Cerebellar nuclear complex (tissue), 1 donor: ENCODE results near the gene ZBED1.
"Not testable (repeated sequence)": the region's sequence is repeated elsewhere in the genome, so short reads cannot be mapped to it uniquely, and the experiment has no call there.

ENCODE experiments used
- DNase-seq, 2 experiments: peaks; one replicate each; lab custom pipeline; 2025; lab: John Stamatoyannopoulos, UW

ZBED1 gene

DNA sequence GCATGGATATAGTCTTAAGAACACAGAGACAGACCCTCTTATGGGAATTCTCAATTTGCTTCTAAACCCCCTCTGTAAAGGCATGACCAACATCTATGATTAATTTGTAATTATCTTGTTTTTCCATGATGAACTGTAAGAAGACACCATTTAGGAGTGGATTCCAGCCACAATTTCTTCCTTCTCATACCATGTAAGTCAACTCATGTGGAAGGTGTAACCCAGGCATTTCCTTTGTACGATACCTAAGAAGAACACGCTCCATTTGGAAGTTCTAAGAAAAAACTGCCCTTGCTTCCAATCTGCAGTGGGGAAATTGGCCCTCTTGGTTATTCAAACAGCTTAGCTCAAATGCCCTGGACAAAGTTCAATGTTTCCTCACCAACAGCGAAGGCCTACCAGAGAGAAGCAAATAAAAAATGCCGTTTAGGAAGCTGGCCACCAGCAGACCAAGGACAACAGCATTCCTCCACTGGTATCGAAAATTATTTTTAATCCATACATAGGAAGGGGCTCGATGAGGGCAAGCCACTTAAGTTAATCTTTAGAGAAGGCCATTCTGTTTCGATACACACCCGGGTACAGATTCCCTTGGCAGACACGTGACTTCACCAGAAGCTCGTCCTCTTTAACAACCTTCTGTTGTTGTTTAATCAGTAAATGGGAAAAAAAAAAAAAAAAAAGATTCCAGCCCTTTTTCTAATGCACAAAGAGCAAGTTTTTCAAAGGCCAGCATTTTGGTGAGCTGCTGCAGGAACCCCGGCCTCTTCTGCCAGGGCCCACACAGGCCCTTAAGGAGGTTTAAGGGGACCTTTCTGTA lies 2.6 kb downstream of the ZBED1 start:
- DNase-seq, result no peak

DNA sequence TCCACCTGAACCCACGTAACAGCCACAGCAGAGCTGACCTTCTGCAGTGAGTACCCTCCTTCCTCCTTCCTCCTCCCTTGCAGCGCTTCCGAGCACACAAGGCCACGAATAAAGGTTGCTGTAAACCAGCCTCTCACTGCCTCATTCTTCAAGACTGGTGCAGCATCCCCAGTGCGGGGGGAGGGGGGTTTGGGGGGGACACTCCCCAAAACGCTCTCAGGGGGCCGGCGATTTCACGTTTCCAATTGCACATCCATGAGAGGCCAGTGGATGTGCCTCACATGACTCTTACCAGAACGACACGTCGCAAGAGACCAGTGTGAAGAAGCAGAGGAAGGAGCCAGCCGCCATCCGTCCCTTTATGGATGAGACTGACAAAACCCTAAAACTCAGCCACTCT lies 5.2 kb downstream of the ZBED1 start:
- no peak for DNase-seq

DNA sequence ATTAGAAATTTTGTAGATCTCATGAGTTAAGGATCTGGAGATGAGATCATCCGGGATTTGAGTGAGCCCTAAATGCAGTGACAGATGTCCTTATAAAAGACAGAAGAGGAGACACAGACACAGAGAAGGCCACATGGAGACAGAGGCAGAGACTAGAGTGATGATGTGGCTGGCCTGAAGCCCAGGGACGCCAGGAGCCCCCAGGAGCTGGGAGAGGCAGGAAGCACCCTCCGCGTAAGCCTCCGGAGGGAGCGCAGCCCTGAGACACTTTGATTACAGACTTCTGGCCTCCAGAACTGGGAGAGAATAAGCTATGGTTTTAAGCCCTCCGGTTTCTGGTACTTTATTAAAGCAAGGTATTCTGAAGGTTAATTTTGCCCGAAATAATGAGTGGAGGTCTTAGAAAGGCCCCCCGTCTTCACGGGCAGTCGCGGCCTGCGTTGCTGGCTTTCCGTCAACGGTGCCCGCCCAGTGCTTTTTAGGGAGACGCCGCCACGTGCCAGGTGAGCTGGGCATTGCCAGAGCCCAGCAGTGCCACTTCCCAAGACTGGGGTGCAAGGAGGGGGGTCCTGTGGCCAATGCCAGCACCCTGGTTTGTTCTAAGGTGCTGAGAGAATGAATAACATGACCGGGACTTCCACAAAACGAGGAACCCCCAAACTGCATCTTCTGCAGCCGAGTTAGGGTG lies 8.1 kb downstream of the ZBED1 start:
- no peak for DNase-seq

DNA sequence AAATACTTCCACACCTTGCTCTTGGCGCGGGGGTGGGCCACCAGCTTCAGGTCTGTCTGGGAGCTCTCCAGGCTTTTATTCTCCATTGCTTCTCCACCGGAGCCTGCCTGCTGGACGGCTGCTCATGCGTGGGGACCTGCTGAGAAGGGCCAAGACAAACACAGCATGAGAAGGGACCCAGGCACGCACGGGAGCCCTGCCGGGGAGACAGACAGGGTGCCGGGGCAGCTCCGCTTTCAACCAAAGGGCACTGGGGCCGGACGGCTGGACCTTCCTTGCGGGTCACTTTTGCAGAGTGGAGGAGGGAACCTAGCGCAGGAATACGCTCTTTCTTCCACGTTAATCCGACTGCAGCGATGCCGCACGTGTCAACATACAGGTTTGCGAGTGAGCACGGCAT lies 10.1 kb downstream of the ZBED1 start:
- DNase-seq, result no peak

DNA sequence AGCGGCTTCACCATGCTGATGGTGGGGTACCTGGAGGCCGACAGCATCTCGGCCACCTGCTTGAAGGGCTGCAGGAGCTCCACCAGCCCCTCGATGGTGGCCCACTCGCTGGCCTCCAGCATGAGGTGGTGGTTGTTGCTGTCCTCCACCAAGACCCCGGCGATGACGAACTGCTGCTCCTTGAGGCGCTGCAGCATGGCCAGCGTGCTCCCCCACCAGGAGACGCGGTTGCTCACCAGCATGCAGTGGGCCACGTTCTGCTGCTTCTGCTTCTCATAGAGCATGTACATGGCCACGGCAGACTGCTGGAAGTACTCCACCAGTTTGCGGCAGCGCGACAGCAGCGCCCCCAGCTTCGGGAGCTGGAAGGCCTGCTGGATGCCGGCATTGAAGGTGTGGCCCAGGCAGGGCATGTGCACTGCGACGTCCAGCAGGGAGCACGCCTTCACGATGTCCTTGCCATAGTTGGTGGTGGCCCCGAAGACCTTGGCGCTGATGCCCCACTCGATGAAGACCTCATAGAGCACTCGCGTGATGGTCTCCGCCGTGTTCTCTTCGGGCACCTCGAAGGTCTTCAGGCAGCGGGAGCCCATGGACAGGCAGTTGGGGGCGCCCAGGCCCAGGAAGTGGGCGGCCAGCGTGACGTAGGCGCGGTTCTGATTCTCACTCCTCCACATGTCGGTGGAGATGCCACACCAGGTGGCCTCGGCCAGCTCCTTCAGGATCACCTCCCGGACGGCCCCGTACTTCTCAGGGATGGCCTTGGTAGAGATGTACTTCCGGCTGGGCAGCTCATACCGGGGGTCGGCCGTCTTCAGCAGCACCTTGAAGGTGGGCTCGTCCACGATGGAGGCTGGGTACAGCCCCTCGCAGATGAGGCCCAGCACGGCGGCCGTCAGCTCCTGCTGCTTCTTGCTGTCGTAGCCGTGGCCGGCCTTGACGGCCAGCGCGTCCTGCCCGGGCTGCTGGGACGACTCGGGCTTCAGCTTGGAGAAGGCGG lies 11.0 kb downstream of the ZBED1 start:
- no peak for DNase-seq

DNA sequence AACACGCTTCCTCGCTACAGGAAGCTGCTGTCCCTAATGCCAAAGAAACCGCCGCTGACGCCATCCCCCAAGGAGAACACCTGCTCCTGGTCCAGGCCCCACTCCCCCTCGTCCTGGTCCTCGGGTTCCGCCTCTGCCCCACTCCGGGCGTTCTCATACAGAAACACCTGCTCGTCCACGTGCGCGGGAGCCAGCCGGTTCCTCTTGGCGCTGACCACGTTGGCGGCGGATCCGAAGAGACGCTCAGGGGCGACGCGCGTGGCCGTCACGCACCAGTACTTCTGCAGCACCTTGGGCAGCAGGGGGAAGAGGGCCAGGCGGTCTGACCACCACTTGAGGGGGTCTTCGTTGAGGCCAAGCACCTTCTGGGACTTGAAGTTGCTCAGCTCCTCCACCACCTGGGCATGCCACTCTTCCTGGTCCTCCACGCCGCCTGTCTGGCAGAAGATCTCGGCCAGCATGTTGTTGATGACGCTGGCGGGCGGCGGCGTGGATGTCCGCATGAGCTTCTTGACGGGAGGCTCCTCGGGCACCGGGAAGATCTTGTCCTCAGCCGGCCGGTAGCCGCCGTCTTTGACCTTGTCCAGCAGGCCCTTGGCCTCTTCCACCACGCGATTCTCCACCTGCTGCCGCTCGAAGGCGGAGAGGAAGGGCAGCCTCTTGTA lies 12.0 kb downstream of the ZBED1 start:
- DNase-seq, result no peak

DNA sequence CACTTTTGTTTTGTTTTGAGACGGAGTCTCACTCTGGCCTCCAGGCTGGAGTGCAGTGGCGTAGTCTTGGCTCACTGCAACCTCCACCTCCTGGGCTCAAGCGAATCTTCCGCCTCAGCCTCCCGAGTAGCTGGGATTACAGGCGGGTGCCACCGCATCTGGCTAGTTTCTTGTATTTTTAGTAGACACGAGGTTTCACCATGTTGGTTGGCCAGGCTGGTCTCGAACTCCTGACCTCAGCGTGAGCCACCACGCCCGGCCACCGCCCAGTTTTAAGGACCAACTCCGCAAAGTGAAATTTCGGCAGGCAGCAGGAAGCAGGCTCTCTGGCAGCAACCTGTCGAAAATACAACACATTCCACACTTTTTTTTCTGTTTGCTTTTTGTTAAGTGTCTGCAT lies 13.4 kb downstream of the ZBED1 start:
- DNase-seq, result no peak

DNA sequence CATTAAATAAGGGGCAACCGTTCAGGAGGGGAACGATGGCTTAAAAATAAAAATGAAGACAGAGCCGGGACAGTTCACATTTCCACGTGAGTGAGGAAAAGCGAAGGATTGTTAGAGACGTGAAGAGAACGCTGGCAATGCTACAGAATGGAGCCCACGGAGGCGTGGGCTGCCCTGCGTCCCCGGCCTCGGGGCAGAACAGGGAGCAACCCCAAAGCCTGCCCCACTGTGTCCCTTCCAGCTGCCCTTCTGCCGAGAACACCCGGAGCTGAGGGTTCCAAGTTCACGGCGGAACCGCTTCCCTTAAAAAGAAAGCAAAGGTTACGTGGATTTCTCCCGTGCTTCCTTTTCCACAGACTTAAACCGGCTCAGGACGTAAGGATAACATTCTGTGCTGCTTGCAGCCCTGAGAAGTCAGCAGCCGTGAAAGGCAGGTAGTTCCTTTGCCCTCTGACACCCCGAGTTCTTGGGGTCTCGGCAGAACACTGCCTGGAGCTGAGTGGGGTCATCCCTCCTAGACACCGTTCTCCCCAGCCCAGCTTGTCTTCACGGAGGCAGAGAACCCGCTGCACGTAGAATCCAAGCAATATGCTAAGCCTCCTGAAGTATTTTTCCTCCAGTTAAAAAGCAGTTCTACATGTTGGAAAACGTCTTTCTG lies 14.2 kb downstream of the ZBED1 start:
- DNase-seq, result no peak

DNA sequence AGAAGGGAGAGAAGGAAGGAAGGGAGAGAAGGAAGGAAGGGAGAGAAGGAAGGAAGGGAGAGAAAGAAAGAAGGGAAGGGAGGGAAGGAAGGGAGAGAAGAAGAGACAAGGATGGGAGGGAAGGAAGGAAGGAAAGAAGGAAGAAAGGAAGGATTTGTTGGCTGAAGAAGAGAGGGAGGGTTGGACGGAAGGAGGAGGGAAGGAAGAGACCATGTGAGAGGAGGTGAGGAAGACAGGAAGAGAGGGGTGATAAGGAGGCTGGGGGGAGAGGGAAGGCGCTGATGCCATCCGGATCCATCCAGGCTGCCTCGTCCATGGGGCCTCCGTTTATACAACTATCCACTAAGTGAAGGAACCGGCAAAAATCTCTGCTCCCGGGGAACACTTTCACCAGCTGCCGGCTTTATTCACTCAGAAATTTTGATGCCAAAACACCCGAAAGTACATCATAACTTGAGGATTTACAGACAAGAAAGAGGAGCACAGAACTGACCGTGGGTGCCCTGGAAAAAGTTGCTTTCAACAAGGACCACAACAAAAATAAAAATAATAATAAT lies 14.9 kb downstream of the ZBED1 start:
- no peak for DNase-seq

DNA sequence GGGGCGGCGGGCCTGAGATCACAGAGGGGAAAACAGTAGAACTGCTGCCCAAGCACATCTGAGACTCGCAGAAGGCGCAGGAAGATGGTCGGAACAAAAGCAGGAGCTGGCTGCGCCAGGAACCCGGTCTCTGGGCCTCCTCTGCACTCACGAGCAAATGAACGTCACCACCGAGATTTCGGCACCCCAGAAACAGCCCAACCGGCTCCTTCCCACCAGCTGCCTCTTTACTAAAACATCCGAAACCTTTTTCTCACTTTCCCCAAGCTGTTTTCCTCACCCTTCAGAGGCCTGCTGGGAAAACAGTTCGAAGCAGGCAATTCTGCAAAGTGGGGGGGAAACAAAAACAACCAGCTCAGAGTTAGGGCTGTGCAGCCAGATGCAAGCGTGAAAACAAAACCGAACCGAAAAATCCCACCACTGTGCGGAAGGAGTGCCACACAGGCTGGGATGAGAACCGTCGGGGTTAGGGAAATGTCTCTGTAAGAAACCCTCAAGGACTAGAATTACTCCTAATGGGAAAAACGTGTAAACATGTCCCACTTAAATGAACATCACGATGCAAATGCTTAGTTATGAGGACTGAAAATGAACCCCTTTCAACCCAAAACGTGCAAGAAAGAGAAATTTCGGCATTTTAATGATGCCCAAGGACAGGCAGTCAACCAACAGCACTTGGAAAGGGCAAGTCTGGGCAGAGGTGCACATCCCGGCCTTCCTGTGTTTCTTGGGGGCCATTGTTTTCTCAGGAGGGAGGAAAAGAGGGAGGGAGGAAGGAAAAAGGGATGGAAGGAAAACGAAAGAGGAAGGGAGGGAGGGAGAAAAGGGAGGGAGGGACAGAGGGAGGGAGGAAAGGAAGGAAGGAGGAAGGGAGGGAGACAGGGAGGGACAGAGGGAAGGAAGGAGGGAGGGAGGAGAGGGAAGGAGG lies 15.8 kb downstream of the ZBED1 start:
- no peak for DNase-seq

DNA sequence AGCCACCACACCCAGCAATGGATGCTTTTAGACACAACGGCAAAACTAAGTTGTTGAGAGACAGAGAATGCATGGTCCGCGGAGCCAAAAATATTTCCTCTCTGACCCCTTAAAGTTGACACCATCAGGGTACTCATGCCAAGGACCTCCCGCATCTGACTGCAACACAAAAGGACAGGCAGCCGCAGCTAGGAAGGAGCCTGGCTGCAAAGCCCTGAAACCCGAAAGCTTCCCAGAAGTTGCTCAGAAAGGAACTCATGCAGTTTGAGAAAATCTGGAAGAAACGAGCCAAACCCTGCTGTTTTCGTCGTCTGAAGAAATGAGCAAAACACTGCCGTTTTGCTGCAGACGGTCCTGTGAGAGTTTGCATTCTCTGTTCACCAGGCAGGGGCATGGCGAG lies 16.5 kb downstream of the ZBED1 start:
- DNase-seq, result no peak

DNA sequence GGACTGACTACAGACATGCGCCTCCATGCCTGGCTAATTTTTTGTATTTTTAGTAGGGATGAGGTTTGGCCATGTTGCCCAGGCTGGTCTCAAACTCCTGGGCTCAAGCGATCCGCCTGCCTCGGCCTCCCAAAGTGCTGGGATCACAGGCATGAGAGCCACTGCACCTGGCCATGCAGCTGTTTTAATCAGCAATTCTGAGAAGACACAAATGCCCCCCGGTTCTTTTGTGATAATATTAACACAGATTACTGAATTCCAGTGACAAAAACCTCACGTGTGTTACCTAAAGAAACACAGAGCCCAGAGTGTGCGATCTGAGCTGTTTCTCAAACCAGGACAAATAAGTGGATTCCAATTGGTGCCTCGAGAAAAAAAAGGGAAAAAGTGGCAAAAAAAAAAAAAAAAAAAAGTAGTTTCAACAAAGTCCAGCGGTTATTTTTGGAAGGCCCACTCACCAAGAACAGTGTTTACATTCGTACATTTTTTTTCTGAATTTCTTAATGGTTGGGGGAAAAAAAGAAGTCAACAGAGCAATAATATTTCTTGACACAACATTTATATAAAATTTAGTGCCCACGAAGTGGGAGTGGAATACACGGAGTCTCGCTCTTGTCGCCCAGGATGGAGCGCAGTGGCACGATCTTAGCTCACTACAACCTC lies 17.2 kb downstream of the ZBED1 start:
- DNase-seq, result no peak

DNA sequence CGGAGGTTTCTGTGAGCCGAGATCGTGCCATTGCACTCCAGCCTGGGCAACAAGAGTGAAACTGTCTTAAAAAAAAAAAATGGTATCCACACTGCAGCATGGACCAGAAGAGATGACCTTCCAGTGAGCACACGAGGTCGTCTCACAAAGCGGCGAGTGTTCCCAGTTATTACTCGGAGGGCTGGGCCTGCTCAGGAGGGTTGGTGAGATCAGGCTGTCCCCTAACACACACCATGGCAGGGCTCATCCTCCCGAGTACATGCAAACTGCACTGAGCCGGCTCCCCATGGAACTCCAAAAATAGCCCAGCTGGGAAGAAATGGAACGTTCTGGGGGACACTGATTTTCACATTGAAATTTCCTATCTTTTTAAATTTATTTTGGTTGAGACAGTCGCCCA lies 19.2 kb downstream of the ZBED1 start:
- DNase-seq, result not testable (repeated sequence)

DNA sequence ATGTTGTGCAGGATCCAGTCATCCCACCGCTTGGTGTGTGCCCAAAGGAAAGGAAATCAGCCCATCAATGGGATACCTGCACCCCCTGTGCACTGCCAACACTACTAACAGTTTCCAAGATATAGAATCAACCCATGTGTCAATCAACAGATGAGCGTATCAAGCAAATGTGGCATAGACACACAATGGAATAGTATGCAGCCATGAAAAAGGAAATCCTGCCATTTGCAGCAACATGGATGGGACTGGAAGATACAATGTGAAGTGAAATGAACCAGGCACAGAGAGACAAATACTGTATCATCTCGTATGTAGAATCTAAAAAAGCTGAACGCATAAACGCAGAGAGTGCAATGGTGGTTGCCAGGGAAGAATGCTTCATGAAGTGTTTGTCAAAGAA lies 20.8 kb downstream of the ZBED1 start:
- not testable (repeated sequence) for DNase-seq

DNA sequence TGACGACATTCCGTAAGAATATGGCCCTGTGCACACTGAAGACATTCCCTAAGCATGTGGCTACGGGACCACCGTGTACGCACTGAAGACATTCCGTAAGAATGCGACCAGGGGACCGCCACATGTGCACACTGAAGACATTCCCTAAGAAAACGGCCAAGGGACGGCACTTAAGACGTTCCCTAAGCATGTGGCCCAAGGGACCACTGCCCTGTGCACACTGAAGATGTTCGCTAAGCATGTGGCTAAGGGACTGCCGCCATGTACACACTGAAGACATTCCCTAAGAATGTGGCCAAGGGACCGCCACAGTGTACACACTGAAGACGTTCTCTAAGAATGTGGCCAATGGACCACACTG lies 21.4 kb downstream of the ZBED1 start:
- no peak for DNase-seq

DNA sequence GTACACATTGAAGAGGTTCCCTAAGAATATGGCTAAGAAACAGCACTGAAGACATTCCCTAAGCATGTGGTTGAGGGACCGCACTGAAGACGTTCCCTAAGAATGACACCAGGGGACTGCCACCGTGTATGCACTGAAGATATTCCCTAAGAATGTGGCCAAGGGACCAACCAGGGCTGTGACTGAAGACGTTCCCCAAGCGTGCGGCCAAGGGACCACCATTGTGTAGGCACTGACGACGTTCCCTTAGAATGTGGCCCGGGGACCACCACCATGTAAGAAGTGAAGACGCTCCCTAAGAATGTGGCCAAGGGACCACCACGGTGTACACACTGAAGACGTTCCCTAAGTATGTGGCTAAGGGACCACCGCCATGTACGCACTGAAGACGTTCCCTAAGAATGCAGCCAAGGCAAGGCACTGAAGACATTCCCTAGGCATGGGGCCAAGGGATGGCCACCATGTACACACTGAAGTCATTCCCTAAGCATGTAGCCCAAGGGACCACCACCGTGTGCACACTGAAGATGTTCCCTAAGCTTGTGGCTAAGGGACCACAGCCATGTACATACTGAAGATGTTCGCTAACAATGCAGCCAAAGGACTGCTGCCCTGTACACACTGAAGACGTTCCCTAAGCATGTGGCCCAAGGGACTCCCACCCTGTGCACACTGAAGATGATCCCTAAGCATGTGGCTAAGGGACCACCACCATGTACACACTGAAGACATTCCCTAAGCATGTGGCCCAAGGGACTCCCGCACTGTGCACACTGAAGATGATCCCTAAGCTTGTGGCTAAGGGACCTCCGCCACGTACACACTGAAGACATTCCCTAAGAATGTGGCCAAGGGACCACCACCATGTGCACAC lies 22.0 kb downstream of the ZBED1 start:
- no peak for DNase-seq

DNA sequence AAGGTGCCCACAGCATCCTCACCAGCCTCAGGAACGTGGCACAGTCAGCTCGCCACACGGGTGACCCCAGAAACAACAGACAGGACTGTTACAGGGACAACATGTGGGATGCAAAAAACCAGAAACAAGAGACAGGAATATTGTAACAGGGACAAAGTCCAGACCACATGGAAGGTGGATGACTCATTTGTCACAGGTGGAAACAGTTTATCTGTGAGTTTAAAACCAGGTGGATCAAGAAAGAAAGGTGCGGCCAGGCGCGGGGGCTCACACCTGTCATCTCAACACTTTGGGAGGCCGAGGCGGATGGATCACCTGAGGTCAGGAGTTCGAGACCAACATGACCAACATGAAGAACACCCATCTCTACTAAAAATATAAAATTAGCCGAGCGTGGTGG lies 23.5 kb downstream of the ZBED1 start:
- not testable (repeated sequence) for DNase-seq

DNA sequence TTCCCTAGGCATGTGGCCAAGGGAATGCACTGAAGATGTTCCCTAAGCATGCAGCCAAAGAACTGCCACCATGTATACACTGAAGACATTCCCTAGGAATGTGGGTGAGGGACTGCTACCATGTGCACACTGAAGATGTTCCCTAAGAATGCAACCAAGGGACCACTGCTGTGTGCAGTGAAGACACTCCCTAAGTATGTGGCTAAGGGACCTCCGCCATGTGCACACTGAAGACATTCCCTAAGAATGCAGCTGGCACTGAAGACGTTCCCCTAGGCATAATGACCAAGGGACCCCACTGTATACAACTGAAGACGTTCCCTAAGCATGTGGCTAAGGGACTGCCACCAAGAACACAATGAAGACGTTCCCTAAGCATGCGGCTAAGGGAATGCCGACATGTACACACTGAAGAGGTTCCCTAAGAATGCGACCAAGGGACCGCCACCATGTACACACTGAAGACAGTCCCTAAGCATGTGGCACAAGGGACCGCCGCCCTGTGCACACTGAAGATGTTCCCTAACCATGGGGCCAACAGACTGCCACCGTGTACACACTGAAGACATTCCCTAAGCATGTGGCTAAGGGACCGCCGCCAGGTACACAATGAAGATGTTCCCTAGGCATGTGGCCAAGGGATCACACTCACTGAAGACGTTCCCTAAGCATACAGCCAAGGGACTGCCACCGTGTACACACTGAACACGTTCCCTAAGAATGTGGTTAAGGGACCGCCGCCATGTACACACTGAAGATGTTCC lies 25.6 kb downstream of the ZBED1 start:
- no peak for DNase-seq
